ENCODE measurements around the gene MOB3B.

Gene MOB3B

GRCh38 chr9:27352457-27353165 lies 177.0 kb downstream of the MOB3B start:
- TF ChIP-seq ZNF138 (tag by site-specific recombination; IDR thresholded peaks at IDR 0.05; ENCODE audit: borderline replicate concordance) (no peak), ZNF169 (tag by site-specific recombination; IDR thresholded peaks at IDR 0.05) (no peak), ZSCAN16 (tag by site-specific recombination; IDR thresholded peaks at IDR 0.05) (no peak), ZNF404 (tag by site-specific recombination; IDR thresholded peaks at IDR 0.05) (no peak), ZNF16 (tag by site-specific recombination; IDR thresholded peaks at IDR 0.05; ENCODE audit: low read depth) (no peak), ZNF266 (tag by site-specific recombination; IDR thresholded peaks at IDR 0.05; ENCODE audit: low read depth) (no peak), ZNF423 (tag by site-specific recombination; IDR thresholded peaks at IDR 0.05) (no peak), ATF2 (tag by site-specific recombination; IDR thresholded peaks at IDR 0.05; ENCODE audit: low read depth) (no peak), ZNF362 (tag by site-specific recombination; IDR thresholded peaks at IDR 0.05) (no peak), GLI4 (tag by site-specific recombination; IDR thresholded peaks at IDR 0.05) (no peak), ZBTB8A (tag by site-specific recombination; IDR thresholded peaks at IDR 0.05) (no peak), ZNF501 (tag by site-specific recombination; IDR thresholded peaks at IDR 0.05) (no peak), SP7 (tag by site-specific recombination; IDR thresholded peaks at IDR 0.05) (no peak), ZNF398 (tag by site-specific recombination; IDR thresholded peaks at IDR 0.05) (no peak), ZNF621 (tag by site-specific recombination; IDR thresholded peaks at IDR 0.05) (no peak), SCRT2 (tag by site-specific recombination; IDR thresholded peaks at IDR 0.05) (no peak)
- no peaks in the 10 kb centered on the region for H3K9me3 ChIP-seq (ENCODE audit: control insufficient read depth, insufficient read depth, low read depth, low read length)
- no peaks in the 10 kb centered on the region for H3K36me3 ChIP-seq (ENCODE audit: control insufficient read depth in 2 of 2, insufficient read depth in 1 of 2, low read length in 2 of 2)
- H3K4me1 ChIP-seq (ENCODE audit: control insufficient read depth, insufficient read depth, low read length) = peaks cover 9% of the 10 kb centered on the region; the same call in 1 of the 2 replicates
- no peak overlapping the region for H3K4me3 ChIP-seq (ENCODE audit: low read depth, low read length)
- ChIA-PET POLR2A (no interaction called here), CTCF (no interaction called here)
- no peak overlapping the region for H3K27ac ChIP-seq (ENCODE audit: extremely low read depth, low read depth, low read length)

GRCh38 chr9:27351438-27351837 lies 178.2 kb downstream of the MOB3B start:
- ChIA-PET CTCF (interaction anchor here (0.7 kb wide), 2 partner anchors 54 to 165 kb away, joined by 3 to 5 read pairs; no protein-coding TSS in a partner anchor), POLR2A (no interaction called here)
- TF ChIP-seq ZNF843 (tag by site-specific recombination; IDR thresholded peaks at IDR 0.05) (no peak), PATZ1 (tag by site-specific recombination; IDR thresholded peaks at IDR 0.05) (no peak), ZSCAN4 (tag by site-specific recombination; IDR thresholded peaks at IDR 0.05) (no peak)
- H3K27ac ChIP-seq (ENCODE audit: extremely low read depth, low read depth, low read length) = no peak overlapping the region
- H3K9me3 ChIP-seq (ENCODE audit: control insufficient read depth, insufficient read depth, low read depth, low read length) = no peaks in the 10 kb centered on the region
- H3K4me1 ChIP-seq (ENCODE audit: control insufficient read depth, insufficient read depth, low read length) = peaks cover 9% of the 10 kb centered on the region; the same call in 1 of the 2 replicates
- H3K4me3 ChIP-seq (ENCODE audit: low read depth, low read length) = no peak overlapping the region
- no peaks in the 10 kb centered on the region for H3K36me3 ChIP-seq (ENCODE audit: control insufficient read depth in 2 of 2, insufficient read depth in 1 of 2, low read length in 2 of 2)

Measured in HEK293 (cell line).